SK-N-MC (cell line): ENCODE results near the gene DNAH17.

Experiments
- EZH2 ChIP-seq: fragments of 200-600 bp; sonication (generic); IDR thresholded peaks from one replicate; pipeline ENCODE4 v1.6.1; 2017; ENCODE audit warnings: antibody characterized with exemption
- FOXP2 ChIP-seq: optimal IDR thresholded peaks from 2 replicates; pipeline ENCODE3; 2011; ENCODE audit warnings: mild to moderate bottlenecking, moderate library complexity; ENCODE audit not compliant: insufficient read depth; ENCODE audit errors: extremely low read length, control extremely low read depth
- POLR2AphosphoS5 ChIP-seq: IDR thresholded peaks from 2 replicates; pipeline ENCODE4 v1.6.1; 2012; ENCODE audit warnings: mild to moderate bottlenecking, low read depth, low read length, borderline replicate concordance

DNA sequence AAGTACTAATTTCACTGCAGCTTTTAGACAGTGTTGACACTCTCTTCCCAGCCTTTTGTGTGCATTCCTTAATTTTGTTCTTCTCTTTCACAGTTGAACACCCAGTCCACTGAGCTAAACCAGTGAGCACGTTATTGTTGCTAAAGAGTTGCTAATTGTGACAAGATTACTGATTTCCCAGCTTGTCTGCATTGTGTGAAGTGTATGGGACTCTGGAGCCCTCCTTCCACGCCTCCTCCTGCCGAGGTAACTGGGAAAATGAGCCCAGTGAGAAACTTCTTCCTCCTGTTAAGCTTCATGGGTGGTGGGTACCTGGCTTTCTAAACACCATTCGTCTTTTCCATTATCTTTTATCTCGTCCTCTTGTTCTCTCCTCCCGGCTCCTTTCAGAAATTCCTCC lies 29.8 kb upstream of the DNAH17 start:
- no peak for TF ChIP-seq EZH2
- no peak for TF ChIP-seq POLR2AphosphoS5
- TF ChIP-seq FOXP2: no peak
